Activated CD8-positive, alpha-beta memory T cell treated with anti-CD3 and anti-CD28 coated beads for 24 hours (primary cell): Measurements from ENCODE around the gene FAM118B.

Experiments used
- DNase-seq: peaks from one replicate; pipeline ENCODE4 v3.0.0-alpha.2; 2020

The FAM118B gene

DNA sequence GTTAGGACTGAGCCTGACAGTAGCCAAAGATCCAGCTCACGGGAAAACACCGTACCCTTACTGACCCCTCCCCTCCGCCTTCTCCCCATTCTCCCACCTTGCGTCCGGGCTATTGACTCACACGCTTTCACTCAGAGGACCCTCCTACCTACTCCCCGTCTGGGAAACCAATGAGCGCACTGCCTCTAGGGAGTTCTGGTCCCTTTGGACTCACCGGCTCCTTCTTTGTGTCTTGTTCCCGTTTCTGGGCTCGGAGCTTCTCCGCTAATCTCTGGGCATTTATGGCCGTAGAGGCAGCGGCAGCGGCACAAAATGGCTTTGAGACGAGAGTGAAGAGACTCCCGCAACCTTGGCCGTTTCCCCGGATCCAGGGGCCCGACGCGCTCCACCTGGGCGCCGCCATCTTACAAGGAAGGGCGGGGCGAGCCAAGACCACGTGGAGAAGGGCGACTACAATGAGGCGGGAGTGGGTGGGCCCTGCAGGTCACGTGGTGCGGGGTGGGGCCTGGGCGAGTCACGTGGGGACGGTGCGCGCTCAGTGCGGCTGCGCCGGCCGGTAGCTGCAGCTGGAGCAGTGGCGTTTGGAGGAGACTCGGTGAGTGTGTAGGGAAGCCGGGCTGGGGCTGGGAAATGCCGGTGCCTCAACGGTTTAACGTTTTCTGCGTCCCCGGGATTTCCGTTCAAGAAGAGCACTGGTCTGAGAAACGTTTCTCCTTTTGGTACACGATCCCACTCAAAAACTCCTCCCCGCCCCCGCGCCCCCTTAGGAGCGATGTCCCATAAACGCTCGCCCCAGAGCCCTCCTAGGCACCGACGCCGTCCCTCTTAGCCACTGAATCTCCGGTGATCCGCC lies at the start of gene FAM118B, which contains the start of gene RPUSD4:
Gene FAM118B (plus strand): TSS at position 547 of the 853 bp plus-strand sequence. CDS start 23,220 bp downstream, outside the sequence.
Gene RPUSD4 (minus strand): TSS at position 415 of the 853 bp plus-strand sequence. CDS start 12 bp downstream, at position 403.
- DNase-seq = peak; percentile 100

DNA sequence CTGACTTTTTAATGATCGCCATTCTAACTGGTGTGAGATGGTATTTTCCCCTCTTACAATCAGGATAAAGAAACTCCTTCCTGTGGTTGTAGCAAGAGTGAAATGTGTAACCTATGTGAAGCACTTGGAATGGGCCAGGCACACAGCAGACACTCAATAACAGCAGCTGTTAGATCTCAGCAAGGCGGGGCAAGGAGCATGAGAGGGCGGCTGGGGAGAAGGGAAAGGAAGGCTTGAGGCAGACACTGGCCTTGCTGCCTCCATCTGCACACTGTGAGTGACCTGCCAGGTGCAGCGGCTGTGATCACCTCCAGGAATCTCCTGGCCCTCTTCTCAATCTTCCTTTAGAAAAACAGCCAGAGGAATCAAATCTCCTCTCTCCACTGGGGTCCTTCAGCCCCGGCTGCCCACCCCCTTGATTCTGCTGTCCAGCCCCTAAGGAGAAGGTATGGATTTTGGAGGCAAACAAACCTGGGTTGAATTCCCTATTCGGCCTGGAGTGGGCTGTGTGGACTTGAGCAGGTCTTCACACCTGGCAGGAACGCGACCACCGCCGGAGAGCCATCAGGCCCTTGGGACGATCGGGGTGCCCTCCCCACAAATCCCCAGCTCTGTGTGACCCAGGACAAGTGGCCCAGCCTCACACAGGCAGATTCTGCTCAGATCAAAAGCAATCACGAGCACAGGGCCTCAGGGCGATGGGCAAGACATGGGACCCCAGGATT lies 49.1 kb upstream of the FAM118B start:
- DNase-seq = no peak

DNA sequence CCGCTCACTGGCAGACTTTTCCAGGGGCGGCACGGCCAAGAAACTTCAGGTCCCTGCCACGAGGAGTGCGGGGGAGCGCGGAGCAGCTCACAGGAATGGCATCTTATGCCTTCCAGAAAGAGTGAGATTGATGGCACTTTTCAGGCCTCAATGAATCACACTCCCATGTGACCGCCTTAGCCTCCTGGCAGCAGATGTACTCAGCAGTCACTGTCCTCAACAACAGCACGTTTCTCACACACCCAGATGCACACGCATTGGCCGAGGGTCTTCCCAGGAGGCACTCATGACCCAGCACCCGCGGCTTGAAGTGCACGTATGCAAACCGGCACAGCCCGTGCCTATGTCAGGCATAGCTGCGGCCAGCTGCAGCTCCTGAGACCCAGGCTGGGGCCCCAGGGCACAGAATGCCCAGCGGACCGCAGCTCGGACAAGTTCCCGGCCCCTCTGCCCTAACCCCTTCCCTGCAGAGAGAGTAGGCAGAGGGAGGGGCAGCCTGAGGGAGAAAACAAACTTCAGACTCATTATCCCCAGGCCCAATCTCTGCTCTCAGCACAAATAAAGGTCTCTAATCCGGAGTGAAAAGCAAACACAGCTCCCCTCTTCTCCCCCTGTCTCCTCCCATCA lies 48.4 kb upstream of the FAM118B start:
- no peak for DNase-seq

DNA sequence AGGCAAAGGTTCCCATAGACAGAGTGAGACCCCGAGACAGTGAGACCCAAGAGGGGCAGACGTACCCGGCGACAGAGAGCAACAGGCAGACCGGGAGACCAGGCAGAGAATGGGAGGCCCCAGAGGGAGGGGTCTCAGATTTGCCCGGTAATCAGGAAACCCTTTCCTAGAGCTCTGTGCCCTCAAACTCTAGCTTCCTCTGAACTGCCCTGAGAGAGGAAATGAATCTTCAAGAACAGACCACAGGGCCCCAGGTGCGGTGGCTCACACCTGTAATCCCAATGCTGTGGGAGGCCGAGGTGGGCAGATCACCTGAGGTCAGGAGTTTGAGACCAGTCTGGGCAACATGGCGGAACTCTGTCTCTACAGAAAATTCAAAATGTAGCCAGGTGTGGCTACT lies 47.8 kb upstream of the FAM118B start:
- DNase-seq = no peak

DNA sequence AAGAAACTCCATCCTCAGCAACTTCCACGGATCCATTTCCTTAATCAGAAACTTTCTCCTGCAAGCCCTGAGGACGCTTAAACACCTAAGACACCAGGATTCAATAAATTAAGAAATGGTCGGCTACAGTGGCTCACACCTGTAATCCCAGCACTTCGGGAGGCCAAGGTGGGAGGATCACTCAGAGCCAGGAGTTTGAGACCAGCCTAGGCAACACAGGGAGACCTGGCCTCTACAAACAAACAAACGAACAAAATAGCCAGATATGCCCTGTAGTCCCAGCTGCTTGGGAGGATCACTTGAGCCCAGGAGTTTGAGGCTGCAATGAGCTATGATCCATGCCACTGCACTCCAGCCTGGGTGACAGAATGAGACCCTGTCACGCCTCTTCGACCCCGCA lies 46.8 kb upstream of the FAM118B start:
- no peak for DNase-seq

DNA sequence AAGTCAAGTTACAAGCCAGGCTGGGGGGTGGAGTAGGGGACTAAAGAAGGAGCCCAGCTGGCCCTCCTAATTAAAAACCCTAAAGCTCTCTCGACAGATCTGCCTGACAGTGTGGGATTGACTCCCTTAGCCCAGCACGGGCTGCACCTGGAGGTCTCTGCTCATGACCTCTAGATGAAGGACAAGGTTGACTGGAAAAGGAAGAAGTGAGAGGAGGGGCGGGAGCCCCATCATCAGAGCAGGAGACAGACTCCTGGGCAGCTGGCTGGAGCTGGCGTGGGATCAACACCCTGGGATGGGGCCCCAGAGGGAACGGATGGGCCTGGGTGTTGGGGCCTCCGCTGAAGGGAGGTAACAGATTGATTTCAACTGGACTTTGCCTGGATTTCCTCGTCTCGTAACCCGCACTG lies 46.3 kb upstream of the FAM118B start:
- no peak for DNase-seq

DNA sequence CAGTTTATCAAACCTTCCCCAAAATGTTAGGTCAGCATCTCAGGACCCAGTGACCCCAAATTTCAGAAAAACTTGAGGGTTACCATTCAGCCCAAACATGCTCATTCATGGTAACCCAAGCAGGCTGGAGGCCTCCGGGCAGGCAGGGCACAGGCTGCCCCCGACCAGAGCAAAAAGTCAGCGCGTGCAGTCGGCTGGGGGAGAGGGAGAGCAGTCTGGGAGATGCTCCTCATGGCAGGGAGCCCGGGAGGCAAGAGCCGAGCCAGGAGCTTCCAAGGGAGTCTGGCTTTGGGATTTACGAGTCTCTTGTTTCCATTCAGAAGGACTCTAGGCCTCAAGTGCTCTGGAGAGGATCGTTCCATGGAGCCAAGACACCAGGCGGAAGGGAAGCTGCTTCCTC lies 45.8 kb upstream of the FAM118B start:
- DNase-seq = no peak

DNA sequence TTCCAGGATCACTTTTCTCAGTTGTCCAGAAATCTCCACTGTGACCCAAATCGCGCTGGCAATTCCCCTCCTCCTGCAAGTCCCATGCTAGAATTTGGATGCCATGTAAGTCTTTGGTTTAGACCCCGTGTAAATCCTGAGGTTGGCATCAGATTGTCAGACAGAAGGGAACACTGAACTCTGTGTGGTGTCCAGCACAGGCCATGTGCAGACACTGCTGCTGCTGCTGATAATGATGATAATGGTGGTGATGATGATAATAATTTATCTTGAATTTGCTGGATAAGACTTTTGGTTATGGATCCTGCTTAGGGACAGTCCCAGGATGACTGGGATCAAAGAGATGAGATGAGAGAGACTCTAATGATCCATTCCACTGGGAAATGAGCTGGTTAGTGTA lies 45.2 kb upstream of the FAM118B start:
- no peak for DNase-seq

DNA sequence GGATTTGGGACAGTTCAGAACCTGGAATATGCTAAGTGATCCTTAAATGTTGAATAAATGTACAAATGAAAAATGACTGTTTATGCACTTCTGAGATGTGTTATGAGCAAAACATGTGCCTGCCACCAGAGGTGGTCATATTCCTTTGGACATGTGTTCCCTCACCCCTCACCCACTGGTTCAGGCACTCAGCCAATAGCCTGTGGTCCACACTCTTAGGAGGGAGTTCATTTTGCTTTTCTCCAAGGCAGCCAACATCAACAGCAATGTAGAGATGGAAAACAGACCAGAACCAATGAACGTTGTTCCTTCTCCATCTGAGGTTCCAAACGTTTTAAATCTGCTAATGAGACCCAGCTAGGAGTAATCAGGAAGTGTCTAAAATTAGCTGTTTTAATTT lies 44.1 kb upstream of the FAM118B start:
- DNase-seq = no peak

DNA sequence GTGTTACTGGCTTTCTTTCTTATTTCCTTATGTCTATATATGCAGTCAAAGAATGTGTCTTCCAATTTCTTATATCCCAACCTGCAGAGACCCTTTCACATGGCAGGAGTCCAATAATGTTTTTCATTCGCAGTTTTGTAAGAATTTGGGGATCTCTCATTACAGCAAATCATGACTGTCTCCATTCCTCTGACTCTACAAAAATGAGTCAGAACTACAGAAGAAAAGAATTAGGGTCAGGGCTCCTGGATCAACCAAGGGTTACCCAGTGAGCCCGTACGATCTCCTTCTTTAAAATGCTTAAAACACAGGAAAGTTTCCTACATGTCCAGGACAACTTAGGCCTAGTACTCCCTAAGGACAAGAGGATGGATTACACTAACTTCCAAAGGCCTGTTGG lies 42.3 kb upstream of the FAM118B start:
- no peak for DNase-seq

DNA sequence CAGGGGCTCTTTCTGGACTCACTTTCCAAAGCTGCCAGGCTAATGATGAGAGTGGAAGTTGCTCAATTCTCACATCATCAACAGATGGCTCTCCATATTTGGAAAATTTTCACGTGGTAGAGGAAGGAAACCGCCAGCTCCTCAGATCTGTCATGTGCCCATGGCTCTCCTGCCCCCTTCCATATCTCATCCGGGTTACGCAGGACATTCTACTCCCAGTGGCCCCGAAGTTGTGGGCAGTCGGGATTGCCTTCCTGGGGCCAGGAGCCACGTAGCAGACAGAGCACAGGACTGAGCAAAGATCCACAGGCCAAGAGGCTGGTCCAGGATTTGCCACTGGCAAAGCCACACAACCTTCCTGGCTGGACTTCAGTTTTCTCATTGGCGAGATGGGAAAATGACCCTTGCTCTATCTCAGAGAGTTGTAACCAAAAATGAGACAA lies 39.0 kb upstream of the FAM118B start:
- DNase-seq = no peak

DNA sequence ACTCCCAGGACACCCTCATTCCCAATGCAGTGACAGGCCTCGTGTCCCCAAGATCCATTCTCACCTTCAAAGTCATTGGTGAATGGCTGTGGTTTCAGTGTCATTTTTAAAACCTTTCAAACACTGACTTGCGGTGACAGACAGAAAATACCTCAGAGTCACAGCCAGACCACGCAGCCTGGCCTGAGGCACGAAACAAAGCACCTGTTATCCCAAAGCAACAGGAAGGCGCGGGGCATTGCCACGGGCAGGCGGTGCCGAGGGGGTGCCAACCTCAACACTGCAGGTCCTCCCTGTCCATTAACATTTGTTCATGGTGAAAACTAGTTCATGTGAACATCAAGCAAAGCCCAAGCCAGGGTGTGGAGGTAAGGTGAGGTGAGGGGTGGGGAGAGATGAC lies 38.3 kb upstream of the FAM118B start:
- DNase-seq = no peak

DNA sequence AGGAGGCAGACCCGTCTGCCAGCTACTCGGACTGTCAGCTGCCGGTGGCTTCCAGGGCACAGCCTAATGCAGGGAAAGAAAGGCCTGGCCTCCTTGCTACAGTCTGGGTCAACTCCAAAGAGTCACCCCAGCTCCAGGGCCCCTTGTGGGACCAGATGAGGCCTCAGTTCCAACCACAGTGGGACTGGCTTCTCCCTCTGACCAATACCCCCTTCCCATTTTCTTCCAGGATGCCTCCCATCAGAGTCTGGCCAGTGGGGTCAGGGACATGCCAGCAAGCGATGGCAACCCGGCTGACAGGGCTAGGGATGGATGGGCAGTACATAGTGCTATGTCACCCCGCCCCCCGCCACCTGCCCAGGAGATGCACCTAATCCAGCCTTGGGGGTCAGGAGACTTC lies 36.8 kb upstream of the FAM118B start:
- DNase-seq = no peak

DNA sequence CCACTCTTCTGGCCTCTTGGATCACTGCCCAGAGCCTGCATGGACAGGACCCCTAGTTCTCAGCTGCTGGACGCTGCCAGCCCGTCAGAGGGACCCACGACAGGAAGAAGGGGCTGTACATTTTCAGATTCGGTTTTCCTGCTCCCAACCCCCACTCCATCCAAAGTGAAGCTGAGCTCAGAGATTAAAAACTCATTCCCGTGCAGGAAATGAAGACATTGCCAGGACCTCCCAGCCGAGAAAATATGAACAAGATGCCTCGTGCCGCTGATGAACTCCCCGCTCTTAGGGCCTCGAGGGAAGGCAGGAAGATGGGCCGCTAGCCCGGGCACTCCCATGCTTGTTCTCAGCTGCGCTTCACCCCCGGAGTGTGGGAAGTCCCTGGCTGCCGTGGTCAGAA lies 36.2 kb upstream of the FAM118B start:
- no peak for DNase-seq

DNA sequence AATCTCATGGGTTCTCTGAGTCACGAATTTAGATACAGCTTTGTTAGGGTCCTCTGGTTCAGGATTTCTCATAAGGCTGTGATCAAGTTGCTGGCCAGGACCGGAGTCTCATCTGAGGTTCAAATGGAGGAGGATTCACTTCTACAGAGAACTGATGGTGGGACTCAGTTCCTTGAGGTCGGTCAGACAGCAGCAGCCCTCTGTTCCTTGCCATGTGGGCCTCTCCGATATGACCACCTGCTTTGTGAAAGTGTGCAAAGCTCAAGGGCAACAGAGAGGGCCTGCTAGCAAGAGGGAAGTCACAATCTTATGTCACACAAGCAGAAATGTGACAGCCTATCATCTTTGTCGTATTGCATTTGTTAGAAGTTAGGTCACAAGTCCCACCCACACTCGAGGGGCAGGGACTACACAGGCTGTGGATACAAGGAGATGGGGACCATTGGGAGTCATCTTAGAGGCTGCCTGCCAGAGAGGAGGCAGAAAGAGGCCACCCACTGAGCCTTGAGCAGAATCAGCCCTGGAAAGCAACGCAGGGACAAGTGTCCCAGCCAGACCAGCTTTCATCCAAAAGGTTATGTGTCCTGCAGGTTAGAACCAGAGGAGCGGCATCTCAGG lies 34.6 kb upstream of the FAM118B start:
- no peak for DNase-seq

DNA sequence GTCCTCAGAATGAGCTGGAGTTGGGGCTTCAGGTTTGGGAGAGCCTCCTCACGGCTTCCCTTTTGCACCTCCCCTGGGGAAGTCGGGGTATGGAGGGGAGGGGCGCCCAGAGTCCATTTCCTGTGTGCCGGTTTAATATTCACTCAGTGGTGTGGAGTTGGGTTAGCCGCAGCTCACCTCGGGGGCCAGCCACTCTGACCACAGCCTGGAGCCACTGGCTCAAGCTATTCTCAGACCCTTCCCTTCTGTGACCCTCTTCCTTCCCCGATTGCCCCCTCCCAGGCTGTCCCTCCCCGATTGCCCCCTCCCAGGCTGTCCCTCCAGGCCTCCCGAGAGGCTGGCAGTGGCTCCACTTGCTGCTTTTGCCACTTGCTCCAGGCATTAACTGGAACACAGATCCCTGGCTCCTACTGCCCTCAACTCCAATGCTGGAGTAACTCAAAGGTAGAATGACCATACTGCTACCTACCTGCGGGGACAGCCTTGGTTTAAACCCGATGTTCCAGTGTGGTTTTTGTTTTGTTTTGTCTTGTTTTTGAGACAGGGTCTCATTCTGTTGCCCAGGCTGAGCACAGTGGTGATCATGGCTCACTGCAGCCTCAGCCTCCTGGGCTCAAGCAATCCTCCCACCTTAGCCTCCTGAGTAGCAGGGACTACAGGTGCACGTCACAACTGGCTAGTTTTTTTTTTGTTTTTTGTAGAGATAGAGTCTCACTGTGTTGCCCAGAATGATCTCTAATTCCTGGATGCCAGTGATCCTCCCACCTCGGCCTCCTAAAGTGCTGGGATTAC lies 29.4 kb upstream of the FAM118B start:
- DNase-seq = no peak

DNA sequence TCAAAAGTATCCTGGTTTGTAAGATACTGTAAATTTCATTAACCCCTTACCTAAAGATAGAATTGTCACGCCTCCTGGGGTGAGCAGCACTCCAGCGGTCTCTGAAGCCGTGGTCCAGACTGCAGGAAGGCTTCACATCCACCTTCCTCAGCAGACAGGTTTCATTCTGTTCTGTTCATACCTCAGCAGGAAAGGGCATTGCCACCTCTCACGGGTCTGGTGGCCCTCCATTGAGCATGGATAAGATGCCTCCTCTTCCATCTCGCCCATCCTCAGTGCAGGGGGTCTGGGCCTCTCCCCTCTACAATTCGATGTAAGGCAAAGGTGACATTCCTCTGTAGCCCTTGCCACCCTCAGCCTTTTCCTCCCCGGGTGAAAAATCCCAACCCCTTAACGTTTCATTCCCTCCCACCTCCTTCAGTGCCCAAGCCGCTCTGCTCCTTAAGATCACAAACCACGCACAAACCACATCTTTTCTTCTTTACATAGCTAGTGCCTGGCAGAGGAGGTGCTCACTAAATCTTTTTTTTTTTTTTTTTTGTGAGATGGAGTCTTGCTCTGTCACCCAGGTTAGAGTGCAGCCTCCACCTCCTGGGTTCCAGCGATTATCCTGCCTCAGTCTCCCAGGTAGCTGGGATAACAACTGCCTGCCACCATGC lies 28.7 kb upstream of the FAM118B start:
- no peak for DNase-seq

DNA sequence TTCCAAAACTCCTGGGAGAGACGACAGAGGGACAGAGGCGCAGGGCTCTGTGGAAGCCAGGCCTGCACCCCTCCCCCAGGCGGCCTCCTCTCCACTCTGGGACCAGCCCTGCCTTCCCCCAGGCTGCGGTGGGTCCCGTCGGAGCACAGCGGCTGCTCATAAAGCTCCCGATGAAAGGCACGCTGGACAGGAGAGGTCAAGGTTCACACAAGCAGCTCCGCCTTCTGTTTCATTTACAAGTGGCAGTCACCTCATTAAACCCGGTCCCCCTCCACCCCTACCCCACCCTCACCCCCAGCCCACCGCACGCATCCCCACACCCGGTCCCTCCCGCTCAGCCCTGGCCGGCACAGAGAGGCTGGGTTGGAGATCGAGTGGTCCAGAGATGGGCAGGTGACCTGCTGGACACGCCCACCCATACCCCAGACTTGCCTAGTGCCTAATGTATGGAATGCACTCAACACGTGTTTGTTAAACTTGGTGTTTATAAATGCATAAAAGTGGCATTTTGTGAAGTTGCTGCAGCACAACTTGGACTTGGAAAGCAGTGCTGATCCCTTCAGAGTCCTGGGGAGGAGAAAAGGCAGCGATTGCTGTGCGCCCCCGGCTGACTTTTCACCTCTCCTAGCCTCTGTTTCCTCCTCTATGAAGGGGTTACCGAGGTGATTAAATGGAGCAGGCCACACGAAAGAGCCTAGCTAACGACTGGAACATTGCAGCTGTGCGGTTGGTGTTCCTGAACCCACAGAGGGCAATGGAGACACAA lies 26.1 kb upstream of the FAM118B start:
- no peak for DNase-seq

DNA sequence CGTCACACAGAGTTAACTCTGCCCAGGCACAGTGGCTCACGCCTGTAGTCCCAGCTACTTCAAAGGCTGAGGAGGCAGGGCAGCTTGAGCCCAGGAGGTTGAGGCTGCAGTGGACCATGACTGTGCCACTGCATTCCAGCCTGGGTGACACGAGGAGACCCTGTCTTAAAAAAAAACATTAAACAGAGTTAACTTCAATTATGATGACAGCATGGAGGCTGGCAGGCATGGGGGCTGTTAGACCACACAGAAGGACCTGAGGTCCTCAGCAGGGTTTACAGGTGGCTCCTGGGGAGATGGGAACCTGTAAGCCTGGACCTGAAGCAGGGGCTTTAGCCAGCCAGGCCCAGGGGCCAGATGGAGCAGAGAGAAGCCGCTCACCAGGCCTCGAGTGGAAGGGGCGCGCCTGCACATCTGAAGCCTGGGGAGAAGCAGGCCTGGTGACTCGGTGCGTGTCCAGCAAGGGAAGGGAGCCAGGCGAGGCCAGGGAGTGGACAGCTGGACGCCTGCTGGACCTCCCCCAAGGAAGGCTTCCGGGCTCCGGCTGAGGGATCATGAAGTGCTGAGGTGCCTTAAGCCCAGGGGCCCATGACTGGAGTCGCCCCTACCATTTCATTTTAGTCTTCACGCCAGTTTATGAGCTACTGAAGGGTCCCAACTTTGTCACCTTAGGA lies 25.4 kb upstream of the FAM118B start:
- no peak for DNase-seq
